Measurements from ENCODE around the gene AQP1. TPM values are rescaled to one million over a fixed set of nuclear protein-coding genes. Genes with fewer than 3 reads are reported as not detected.

The AQP1 gene
- total RNA-seq, 4 donors from 2014 or later = 439 to 589 (median 503) TPM

DNA sequence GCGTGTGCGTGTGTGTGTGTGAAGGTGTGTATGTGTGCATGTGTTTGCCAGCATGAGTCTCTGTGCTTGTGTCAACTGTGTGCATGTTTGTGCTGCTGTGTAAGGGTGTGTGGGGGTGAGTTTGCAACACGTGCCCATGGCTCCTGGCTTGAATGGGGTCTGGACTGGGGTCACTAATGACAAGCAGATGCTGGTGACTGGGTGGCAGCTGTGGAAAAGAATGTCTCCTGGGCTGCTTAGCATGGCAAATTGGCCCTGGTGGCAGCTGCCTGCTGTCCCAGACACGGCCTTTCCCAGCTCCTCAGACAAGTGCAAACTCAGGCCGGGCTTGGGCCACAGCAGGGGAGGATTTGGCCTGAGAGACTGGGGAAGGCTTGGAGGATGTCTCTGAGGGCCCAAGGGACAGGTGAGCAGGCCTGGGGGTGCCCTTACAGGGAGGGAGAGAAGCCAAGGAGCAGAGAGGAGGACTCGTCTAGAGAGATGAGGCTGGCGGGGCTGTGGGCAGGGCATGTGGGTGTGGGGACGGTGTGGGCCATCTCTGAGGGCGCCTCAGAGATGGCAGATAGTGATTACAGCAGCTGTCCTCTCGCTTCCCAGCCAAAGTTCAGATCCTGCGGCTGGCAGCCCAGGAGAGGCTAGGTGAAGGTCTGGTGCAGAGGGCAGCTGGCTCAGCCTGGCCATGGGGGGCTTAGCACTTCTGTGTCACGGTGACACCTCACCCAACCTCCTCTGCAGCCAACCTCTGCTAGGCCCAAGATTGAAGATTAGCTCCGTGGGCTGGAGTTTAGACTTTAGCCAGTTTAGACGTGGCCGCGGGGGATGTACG lies 1.5 kb downstream of the AQP1 start:
- no peak for TF ChIP-seq EP300 (IDR thresholded peaks at IDR 0.05)
- no peak for TF ChIP-seq POLR2AphosphoS5 (IDR thresholded peaks at IDR 0.05)
- TF ChIP-seq, protein P1, sequence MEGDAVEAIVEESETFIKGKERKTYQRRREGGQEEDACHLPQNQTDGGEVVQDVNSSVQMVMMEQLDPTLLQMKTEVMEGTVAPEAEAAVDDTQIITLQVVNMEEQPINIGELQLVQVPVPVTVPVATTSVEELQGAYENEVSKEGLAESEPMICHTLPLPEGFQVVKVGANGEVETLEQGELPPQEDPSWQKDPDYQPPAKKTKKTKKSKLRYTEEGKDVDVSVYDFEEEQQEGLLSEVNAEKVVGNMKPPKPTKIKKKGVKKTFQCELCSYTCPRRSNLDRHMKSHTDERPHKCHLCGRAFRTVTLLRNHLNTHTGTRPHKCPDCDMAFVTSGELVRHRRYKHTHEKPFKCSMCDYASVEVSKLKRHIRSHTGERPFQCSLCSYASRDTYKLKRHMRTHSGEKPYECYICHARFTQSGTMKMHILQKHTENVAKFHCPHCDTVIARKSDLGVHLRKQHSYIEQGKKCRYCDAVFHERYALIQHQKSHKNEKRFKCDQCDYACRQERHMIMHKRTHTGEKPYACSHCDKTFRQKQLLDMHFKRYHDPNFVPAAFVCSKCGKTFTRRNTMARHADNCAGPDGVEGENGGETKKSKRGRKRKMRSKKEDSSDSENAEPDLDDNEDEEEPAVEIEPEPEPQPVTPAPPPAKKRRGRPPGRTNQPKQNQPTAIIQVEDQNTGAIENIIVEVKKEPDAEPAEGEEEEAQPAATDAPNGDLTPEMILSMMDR (IDR thresholded peaks at IDR 0.05) = no peak
- no peak for TF ChIP-seq POLR2A (IDR thresholded peaks at IDR 0.05)
- 39 to 50% methylated on average over 2 to 6 of the region's 17 CpGs for WGBS, 2 donors (ENCODE audit: low coverage in 1 of 2)
- no peaks in the 10 kb centered on the region for H3K27me3 ChIP-seq
- H3K4me3 ChIP-seq = peak overlapping the region; percentile 45 to 54
- peaks cover 0 to 97% (median 45%) of the 10 kb centered on the region in 3 donors for H3K4me1 ChIP-seq
- no peaks in the 10 kb centered on the region for H3K36me3 ChIP-seq
- H3K27ac ChIP-seq = peak overlapping the region; percentile 26 to 91 (median 86)
- no peak for ATAC-seq
- no peaks in the 10 kb centered on the region for H3K9me3 ChIP-seq

DNA sequence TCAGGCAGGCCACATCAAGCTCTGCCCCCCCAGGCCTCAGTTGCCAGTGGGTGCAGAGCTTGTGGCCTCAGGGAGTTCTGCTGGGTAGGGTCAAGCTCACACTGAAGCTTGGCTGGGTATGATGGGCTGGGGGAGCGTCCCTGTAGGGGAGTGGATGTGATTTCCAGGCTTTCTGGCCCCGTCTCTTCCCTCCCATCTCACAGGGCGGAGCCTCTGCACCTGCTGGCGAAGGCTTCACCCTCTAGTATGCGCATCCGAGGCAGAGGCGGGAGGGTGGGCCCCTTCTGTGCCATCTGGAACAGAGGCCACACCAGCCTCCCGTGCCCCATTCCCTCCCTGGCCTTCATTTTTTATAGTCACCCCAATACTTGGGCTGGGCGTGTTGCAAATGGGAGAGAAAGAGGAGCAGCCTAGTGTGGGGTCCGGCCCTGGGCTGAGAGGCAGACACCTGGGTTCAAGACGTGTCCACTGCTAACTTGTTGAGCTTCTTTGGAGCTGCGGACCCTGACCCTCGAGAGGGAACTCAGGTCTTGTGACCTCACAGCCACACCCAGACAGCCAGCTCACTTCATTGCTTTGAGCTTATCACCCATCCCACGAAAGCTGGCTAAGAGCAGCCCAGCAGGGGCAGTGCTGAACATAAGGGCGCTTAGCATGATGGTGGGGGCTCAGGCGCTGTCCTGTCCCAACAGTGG lies 2.3 kb downstream of the AQP1 start:
- no peak for TF ChIP-seq POLR2AphosphoS5 (IDR thresholded peaks at IDR 0.05)
- H3K4me3 ChIP-seq = peak overlapping the region; percentile 45 to 54
- no peak for ATAC-seq
- no peaks in the 10 kb centered on the region for H3K27me3 ChIP-seq
- H3K9me3 ChIP-seq = no peaks in the 10 kb centered on the region
- no peaks in the 10 kb centered on the region for H3K36me3 ChIP-seq
- peaks cover 0 to 97% (median 47%) of the 10 kb centered on the region in 3 donors for H3K4me1 ChIP-seq
- 43 to 65% methylated on average over 4 of the region's 16 CpGs for WGBS, 2 donors (ENCODE audit: low coverage in 1 of 2)
- H3K27ac ChIP-seq = peak overlapping the region; percentile 26 to 91 (median 86)

DNA sequence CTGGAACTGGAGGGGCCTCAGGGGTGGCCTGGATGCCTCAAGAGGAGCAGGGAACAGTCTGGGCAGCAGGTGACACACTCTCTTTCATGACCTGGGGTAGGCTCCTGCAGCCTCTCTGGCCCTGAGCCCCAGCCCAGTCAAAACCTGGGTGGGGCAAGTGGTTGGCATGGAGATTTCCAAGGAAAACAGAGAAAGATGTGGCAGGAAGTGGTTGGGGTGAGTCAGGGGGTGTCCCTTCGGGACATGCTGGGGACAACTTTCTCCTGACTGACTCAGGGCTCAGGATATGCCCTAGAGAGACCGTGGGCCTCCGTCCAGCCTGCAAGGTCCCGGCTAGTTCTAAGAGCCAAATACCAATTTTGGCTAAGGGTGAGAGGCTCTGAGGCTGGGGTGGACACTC lies 2.9 kb downstream of the AQP1 start:
- H3K27me3 ChIP-seq = no peaks in the 10 kb centered on the region
- peak overlapping the region; percentile 45 to 54 for H3K4me3 ChIP-seq
- TF ChIP-seq, protein P1 (IDR thresholded peaks at IDR 0.05) = no peak
- TF ChIP-seq POLR2AphosphoS5 (IDR thresholded peaks at IDR 0.05) = peak; percentile 25
- H3K36me3 ChIP-seq = no peaks in the 10 kb centered on the region
- H3K27ac ChIP-seq = peak overlapping the region; percentile 26 to 91 (median 86)
- peaks cover 0 to 97% (median 45%) of the 10 kb centered on the region in 3 donors for H3K4me1 ChIP-seq
- peak; percentile 11 for ATAC-seq
- H3K9me3 ChIP-seq = no peaks in the 10 kb centered on the region
- 17% methylated on average over 1 of the region's 4 CpGs; no CpG with 5 or more reads in 1 of the 2 donors for WGBS, 2 donors (ENCODE audit: low coverage in 1 of 2)

DNA sequence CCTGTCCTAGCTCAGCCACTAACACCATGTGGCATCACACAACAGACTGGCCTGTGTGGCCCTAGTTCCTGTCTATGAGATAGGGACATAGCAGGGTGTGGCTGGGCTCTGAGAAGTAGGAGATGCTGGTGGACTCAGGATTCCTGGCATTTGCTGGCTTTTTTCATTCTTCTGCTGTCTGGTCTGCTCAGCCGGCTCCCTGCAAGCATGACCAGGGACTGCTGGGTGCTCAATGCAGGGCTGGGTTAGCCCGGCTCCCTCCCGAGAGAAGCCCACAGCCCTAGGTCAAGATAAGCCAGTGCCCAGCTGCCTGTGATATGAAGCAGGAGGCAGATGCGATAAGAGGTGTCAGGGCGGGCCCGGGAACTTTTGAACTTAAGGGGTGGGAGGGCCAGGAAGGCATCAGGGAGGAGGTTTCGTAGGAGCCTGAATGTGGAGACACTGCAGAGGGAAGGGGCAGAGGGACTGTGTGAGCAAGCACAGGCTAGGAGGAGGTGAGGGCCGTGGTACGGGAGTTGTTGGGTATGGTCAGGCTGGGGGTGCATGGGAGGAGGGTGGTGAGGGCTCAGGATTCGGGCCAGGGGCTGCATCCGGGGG lies 3.5 kb downstream of the AQP1 start:
- no peak for ATAC-seq
- TF ChIP-seq POLR2A (IDR thresholded peaks at IDR 0.05) = peak in 1 of 2 donors; percentile 11
- no peak for TF ChIP-seq EP300 (IDR thresholded peaks at IDR 0.05)

DNA sequence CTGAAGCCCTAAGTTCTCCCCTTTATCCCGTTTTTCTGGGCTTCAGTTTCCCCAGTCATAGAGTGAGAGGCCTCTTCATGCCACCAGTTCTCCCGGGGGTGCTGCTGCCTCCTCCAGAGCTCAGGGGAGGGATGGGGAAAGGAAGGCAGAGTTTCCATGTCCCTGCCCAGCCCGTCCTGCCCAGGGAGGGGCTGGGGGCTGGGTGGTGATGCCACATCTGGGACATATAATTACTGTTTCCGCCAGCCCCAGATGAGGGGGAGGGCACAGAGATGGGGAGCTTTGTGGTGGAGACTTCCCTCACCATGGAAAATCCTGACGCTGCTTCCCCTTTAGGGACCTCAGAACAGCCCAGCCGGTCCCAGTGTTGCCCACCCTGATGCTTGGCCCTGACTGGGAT lies 4.1 kb downstream of the AQP1 start:
- no peaks in the 10 kb centered on the region for H3K27me3 ChIP-seq
- no peak for ATAC-seq
- peak overlapping the region; percentile 26 to 91 (median 86) for H3K27ac ChIP-seq
- TF ChIP-seq EP300 (IDR thresholded peaks at IDR 0.05) = no peak
- TF ChIP-seq, protein P1 (IDR thresholded peaks at IDR 0.05) = no peak
- TF ChIP-seq POLR2A (IDR thresholded peaks at IDR 0.05) = no peak
- no peak for TF ChIP-seq POLR2AphosphoS5 (IDR thresholded peaks at IDR 0.05)
- peak overlapping the region; percentile 45 to 54 for H3K4me3 ChIP-seq
- 20 to 60% methylated on average over 1 to 2 of the region's 6 CpGs for WGBS, 2 donors (ENCODE audit: low coverage in 1 of 2)
- no peaks in the 10 kb centered on the region for H3K36me3 ChIP-seq
- no peaks in the 10 kb centered on the region for H3K9me3 ChIP-seq
- H3K4me1 ChIP-seq = peaks cover 0 to 97% (median 41%) of the 10 kb centered on the region in 3 donors

More for the DNA sequence above, 3.5 kb downstream of the AQP1 start:
- H3K27me3 ChIP-seq = no peaks in the 10 kb centered on the region
- H3K36me3 ChIP-seq = no peaks in the 10 kb centered on the region
- WGBS, 2 donors (ENCODE audit: low coverage in 1 of 2) = 16 to 38% methylated on average over 3 to 5 of the region's 11 CpGs
- H3K4me1 ChIP-seq = peaks cover 0 to 97% (median 41%) of the 10 kb centered on the region in 3 donors
- H3K4me3 ChIP-seq = peak overlapping the region; percentile 45 to 54
- peak overlapping the region; percentile 26 to 91 (median 86) for H3K27ac ChIP-seq
- H3K9me3 ChIP-seq = no peaks in the 10 kb centered on the region

Measured in gastroesophageal sphincter (tissue), 4 donors.